ENCODE results near the gene PITX2. TPM values are rescaled to one million over a fixed set of nuclear protein-coding genes. Genes with fewer than 3 reads are reported as not detected.

PITX2 gene
- total and polyA plus RNA-seq, 2 of the 13 experiments (the other 11 are each of a cell fraction or from before 2014, with no cell fraction given): not detected

DNA sequence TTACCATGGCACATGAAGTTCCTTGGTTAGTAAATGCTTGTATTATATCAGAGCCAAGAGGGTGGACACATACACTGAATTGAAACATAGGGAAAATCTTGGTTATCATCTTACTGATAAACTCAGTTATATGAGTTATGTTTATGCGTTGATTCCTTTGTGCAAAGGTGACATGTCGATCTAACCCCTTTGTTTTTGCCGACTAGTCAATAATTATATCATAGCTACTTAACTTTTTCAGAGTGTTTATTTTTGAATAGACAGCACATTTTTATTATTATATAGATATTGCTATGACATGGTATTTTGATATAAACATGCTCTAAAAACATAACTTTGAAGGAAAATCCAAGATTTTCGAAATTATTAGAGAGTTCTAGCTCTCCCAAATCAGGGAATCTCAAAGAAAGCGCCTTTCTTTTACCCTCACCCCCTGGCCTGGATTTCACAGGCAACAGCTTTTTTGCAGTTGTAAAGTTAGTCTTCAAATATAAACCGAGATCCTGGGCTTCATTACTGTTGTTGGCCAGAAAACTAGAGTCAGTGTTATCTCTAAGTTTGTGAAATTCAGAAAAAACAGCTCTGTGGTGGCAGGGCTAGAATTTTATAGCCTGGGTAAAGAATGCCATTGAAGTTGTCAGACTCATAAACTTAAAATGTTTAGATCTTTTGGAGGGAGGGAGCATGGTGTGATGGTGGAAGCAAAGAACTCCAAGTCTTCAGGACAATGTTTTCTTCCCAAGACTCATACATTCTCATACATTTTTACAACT lies 45.8 kb upstream of the PITX2 start (continued):
- TF ChIP-seq ZNF407 (CRISPR knock-in tag; IDR thresholded peaks at IDR 0.05; ENCODE audit: not compliant biosample characterization): no peak

GRCh38 chr4:110667670-110668069 lies 44.8 kb upstream of the PITX2 start:
- H3K27ac ChIP-seq (ENCODE audit: extremely low read length, insufficient read depth, low read length): no peak overlapping the region
- 22% methylated on average over 3 of the region's 3 CpGs for WGBS (ENCODE audit: low lambda C conversion rate)
- no peak overlapping the region for H3K4me3 ChIP-seq (replicated peaks in 1 of 3; ENCODE audit: insufficient read depth in 1 of 3, low read depth in 2 of 3, low read length in 3 of 3)
- no peak overlapping the region for H2AFZ ChIP-seq (ENCODE audit: low read length)
- intact Hi-C loops (cut with micrococcal nuclease; ENCODE audit: unreplicated experiment) (no loop called here), in situ Hi-C loops (cut with HindIII; ENCODE audit: extremely low pct_ligation_motif_present, low pct_unique_long_range_greater_than_20kb) (no loop called here)
- no peak overlapping the region for H3K9ac ChIP-seq (ENCODE audit: insufficient read depth, low read depth, low read length)
- no TSS peak for BruUV-seq (replicated peaks)
- H3K9me3 ChIP-seq (ENCODE audit: low read length): no peaks in the 10 kb centered on the region
- no peaks in the 10 kb centered on the region for H4K20me1 ChIP-seq (ENCODE audit: insufficient read depth, low read length)
- H3K36me3 ChIP-seq (replicated peaks in 1 of 2; ENCODE audit: control insufficient read depth in 1 of 2, insufficient read depth in 2 of 2, low read length in 2 of 2): no peaks in the 10 kb centered on the region
- no peak for FAIRE-seq
- H3K79me2 ChIP-seq (ENCODE audit: insufficient read depth, low read length): no peaks in the 10 kb centered on the region
- POLR2A ChIA-PET: no interaction called here
- no peak overlapping the region for H3K4me2 ChIP-seq (ENCODE audit: low read depth, low read length)
- no peak for DNase-seq (ENCODE audit: low spot score)
- H3K27me3 ChIP-seq (ENCODE audit: control insufficient read depth in 1 of 2, insufficient read depth in 2 of 2, low read length in 2 of 2): no peaks in the 10 kb centered on the region
- H3K4me1 ChIP-seq (ENCODE audit: insufficient read depth, low read length): no peaks in the 10 kb centered on the region
- no peak for ATAC-seq
- CTCF ChIA-PET (ENCODE audit: low intra/inter-chr PET ratio, low total read pairs): no interaction called here
- TF ChIP-seq EHMT2 (IDR thresholded peaks at IDR 0.05; ENCODE audit: borderline replicate concordance, low read depth, low read length) (no peak), ZNF720 (CRISPR knock-in tag; IDR thresholded peaks at IDR 0.05) (no peak), ELF4 (CRISPR knock-in tag; IDR thresholded peaks at IDR 0.05; ENCODE audit: borderline replicate concordance) (no peak), ZNF383 (CRISPR knock-in tag; IDR thresholded peaks at IDR 0.05; ENCODE audit: borderline replicate concordance) (no peak), ZNF101 (CRISPR knock-in tag; IDR thresholded peaks at IDR 0.05; ENCODE audit: borderline replicate concordance, low read depth) (no peak), MAF1 (CRISPR knock-in tag; IDR thresholded peaks at IDR 0.05; ENCODE audit: borderline replicate concordance) (no peak), DR1 (CRISPR knock-in tag; IDR thresholded peaks at IDR 0.05) (no peak), ZNF556 (CRISPR knock-in tag; IDR thresholded peaks at IDR 0.05; ENCODE audit: borderline replicate concordance) (no peak), GFI1 (CRISPR knock-in tag; IDR thresholded peaks at IDR 0.05; ENCODE audit: borderline replicate concordance) (no peak), ZNF788 (CRISPR knock-in tag; IDR thresholded peaks at IDR 0.05; ENCODE audit: borderline replicate concordance) (no peak), ASH2L (IDR thresholded peaks at IDR 0.05; ENCODE audit: insufficient read length, low read depth, low read length) (no peak), ZNF275 (CRISPR knock-in tag; IDR thresholded peaks at IDR 0.05; ENCODE audit: borderline replicate concordance) (no peak)
